GM23248 (cell line): ENCODE results near the gene NINJ1.

ENCODE experiments used
- EZH2 ChIP-seq: fragments of 200-600 bp; sonication (generic); IDR thresholded peaks from 2 replicates; pipeline ENCODE4 v1.6.1; 2018; ENCODE audit warnings: antibody characterized with exemption, mild to moderate bottlenecking; ENCODE audit not compliant: insufficient read depth, poor library complexity, severe bottlenecking
- EZH2phosphoT487 ChIP-seq: fragments of 200-600 bp; sonication (generic); IDR thresholded peaks from 2 replicates; pipeline ENCODE4 v1.6.1; 2018; ENCODE audit warnings: antibody characterized with exemption, moderate library complexity, mild to moderate bottlenecking, low read depth; ENCODE audit not compliant: insufficient read depth

GRCh38 chr9:93183131-93183662 is 49.1 kb upstream of the NINJ1 start:
- TF ChIP-seq EZH2 (no peak), EZH2phosphoT487 (no peak)
